GM12873 (cell line): Measurements from ENCODE around the gene SNRPF.

Source experiments
- TF ChIP-seq, protein P1 (sequence below): IDR thresholded peaks from 2 replicates; pipeline ENCODE4 v1.5.1; 2012; ENCODE audit warnings: low read depth, mild to moderate bottlenecking, moderate library complexity, low read length, control low read depth; ENCODE audit not compliant: insufficient read depth; ENCODE audit errors: missing control alignments

SNRPF gene

DNA sequence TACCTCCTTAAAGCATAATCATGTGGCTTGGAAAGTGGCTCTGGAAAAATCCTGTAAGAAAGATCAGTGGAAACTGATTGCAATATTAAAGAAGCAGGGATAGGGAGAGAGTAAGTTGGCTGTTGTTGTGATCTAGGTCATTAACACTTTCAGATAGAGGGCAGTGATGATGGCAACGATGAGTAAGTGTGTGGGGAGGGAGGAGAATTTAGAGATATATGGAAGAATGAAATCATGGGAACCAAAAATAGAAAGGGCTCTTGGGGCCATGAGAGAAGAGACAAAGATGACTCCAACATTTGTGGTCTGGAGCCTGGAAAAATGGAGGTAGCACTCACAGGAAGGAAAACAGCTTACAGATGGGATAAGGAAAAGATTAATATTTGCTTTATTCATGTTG lies 23.3 kb downstream of the SNRPF start:
- TF ChIP-seq, protein P1, sequence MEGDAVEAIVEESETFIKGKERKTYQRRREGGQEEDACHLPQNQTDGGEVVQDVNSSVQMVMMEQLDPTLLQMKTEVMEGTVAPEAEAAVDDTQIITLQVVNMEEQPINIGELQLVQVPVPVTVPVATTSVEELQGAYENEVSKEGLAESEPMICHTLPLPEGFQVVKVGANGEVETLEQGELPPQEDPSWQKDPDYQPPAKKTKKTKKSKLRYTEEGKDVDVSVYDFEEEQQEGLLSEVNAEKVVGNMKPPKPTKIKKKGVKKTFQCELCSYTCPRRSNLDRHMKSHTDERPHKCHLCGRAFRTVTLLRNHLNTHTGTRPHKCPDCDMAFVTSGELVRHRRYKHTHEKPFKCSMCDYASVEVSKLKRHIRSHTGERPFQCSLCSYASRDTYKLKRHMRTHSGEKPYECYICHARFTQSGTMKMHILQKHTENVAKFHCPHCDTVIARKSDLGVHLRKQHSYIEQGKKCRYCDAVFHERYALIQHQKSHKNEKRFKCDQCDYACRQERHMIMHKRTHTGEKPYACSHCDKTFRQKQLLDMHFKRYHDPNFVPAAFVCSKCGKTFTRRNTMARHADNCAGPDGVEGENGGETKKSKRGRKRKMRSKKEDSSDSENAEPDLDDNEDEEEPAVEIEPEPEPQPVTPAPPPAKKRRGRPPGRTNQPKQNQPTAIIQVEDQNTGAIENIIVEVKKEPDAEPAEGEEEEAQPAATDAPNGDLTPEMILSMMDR = no peak

DNA sequence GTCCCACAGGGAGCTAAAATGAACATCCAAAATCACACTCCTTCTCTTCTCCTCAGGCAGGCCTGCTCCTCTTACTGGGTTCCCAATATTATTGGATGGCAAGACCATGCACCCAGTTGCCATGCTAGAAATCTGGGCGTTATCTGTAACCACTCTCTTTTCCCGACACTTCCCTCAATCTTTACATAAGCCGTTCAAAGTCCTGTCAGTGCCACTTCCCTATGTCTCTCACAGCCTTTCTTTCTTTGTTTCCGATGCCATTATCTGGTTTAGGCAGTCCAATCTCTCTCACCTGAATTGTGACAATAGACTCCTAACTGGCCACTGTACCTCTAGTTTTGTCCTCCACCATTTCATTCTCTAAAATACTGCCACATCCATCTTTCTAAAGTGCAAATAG lies 24.1 kb downstream of the SNRPF start:
- TF ChIP-seq, protein P1 = no peak

DNA sequence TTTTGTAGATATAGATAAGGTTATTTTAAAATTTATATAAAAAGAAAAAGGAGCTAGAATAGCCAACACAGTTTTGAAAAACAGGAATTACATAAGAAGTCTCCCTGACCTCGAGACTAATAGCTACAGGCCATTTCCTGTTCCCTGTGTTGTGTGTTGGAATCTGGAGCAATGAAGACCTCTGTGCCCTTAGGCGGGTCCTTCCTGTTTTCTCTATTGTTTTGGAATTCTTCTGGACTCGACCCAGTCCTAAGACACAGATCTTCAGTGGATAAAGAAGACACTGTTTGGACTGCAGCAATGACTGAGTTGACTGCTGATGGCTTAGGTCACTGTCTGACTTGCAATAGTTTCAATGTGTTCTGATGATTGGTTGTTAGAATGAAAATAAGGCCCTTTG lies 26.2 kb downstream of the SNRPF start:
- TF ChIP-seq, protein P1 = no peak

DNA sequence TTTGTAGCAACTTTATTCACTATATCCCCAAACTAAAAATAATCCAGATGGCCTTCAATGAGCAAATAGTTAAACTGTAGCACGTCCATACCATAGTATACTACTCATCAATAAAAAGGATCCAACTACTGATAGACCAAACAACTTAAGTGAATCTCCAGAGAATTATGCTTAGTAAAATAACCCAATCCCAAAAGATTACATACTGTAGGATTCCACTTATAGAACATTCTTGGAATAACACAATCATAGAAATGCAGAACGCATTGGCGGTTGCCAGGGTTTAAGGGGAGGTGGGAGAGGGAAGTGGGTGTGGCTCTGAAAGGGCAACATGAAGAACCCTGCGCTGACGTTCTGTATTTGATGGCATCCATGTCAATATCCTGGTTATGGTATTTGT lies 28.6 kb downstream of the SNRPF start:
- TF ChIP-seq, protein P1 = no peak

DNA sequence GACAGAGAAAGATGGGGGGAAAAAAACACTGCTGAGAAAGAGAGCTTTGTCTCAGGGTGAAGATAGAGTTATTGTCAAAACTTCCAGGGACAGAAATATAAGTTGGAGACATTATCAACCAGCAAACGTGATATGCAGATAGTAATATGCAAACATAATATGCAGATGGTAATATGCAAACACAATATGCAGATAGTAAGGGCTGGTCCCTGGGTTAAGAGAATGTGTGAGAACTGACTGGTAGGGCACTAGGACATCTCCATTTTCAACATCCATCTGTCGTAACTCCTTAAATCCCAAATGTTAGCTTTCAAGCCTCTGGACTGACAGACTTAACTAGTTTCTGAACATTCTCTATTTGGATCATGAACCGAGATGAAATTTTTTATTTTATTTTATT lies 32.2 kb downstream of the SNRPF start:
- TF ChIP-seq, protein P1 = no peak

DNA sequence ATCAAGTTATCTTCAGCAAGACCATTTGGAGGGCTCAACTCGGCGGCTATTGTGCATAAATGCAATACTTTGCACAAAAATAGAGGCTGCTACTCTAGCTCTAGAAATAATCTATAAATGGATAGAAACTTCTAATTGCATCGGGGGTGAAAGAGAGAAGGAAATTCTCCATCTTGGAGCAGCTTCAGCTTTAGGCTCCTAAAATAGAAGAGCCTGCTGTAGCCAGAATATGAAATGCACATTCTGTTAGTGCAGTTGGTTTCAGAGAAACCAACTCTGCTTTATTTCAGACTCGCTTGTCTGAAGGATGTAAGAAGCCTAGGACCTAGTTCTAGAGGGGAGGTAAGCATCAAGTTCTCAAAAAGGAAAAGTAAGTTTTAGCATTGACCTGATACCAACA lies 38.1 kb downstream of the SNRPF start:
- TF ChIP-seq, protein P1 = no peak

DNA sequence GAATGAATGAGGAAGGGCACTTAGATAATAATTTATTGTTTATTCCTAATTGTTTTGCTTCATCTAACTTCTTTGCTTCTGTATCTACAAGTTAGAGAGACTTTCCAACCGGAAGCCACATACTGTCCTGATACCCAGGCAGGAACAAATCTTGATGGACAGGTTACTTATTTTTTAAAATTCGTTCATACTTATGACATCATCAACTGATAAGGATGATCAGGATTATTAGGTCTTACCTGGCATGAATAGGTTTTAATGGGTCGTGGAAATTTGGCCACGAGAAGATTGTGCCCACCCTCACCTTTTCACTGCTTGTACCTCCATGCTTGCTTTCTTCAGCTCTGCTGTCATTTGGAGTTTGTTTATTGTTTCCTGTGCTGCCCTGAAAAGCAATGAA lies 39.3 kb downstream of the SNRPF start:
- TF ChIP-seq, protein P1 = no peak
